ENCODE results near the gene RNF148. TPM values are rescaled to one million over a fixed set of nuclear protein-coding genes. Genes with fewer than 3 reads are reported as not detected.

The RNF148 gene, protein sequence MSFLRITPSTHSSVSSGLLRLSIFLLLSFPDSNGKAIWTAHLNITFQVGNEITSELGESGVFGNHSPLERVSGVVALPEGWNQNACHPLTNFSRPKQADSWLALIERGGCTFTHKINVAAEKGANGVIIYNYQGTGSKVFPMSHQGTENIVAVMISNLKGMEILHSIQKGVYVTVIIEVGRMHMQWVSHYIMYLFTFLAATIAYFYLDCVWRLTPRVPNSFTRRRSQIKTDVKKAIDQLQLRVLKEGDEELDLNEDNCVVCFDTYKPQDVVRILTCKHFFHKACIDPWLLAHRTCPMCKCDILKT
- 4.3 and 36.5 TPM in 2 replicates for total RNA-seq

DNA sequence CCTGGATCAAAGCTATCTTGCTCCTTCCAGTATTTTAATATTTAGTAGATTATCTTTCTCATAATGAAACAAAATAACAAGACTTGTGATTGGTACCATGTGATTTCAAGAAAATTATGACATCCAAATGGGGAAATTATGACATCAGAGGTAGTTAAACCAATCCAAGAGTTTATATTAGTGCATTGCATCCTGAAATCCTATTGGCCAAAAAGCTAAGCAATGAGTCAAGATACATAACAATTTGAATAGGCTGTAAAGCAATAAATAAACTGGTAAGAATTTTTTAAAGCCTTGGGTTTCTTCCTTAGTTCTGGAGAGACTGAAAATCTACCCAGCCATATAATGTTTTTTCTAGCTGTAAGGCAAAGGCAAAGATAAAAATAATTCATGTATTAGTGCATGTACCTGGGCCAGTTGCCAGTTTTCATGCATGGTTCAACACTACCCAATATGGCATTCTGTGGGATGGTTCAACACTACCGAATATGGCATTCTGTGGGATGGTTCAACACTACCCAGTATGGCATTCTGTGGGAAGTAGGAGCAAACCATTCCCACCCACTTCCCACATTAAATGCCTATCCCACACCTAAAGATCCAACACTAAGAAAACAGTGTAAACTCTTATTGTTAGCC is at the start of gene RNF148:
TSS of gene RNF148 (minus strand) at position 51 of the 639 bp plus-strand sequence. CDS start 172 bp downstream, outside the sequence.

DNA sequence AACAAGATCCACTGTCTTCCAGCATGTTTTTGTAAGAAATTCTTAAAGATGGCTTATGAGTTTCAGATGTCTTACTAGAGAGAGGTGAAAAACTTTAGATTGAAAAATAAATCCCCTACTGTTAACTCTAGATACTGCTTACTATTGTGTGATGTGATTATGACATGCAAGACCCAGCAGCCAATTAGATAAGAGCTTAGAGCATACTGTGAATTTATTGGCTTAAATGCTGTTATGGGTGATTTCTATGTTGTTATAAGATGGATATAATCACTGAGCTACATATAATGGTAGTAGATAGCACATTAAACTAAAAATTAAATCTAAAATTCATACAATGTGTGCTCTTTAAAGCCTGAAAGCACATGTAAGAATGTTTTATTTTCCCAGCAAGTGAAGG is 3.7 kb downstream of the RNF148 start, which contains the start of gene RNF133:
TSS of gene RNF133 (minus strand) at position 101 of the 400 bp plus-strand sequence. CDS start 199 bp downstream, outside the sequence.

Small RNA genes within 50 kb of the gene (small RNA-seq; reads per million reads assigned to genes)
- not detected for gene AC006463.1

Other genes with a start within 250 kb of the RNF148 start
- gene RNF133, start 3.8 kb downstream of the RNF148 start, total RNA-seq, result 3.0 and 23.9 TPM in 2 replicates
- 70.1 and 484 TPM in 2 replicates for gene CADPS2, start 183.5 kb upstream of the RNF148 start, total RNA-seq

Measured in placental epithelial cell (primary cell).